HL-60 (cell line): ENCODE measurements around the gene PWWP2B.

Source experiments
- DNase-seq, 2 experiments: peaks; one replicate each; pipeline ENCODE4 v3.0.0-alpha.2; 2010 to 2020; ENCODE audit warnings: low read depth in 1 of 2, low spot score in 1 of 2
- H3K27ac ChIP-seq: fragments of 250-450 bp; sonication (Bioruptor Pico); replicated peaks from 2 replicates; pipeline ENCODE4 v1.5.1; 2020; ENCODE audit warnings: mild to moderate bottlenecking, moderate library complexity
- H3K27me3 ChIP-seq: fragments of 250-450 bp; sonication (Bioruptor Pico); 2 replicates; pipeline ENCODE4 v1.5.1; 2021; ENCODE audit warnings: mild to moderate bottlenecking, moderate library complexity; ENCODE audit not compliant: insufficient read depth, poor library complexity, severe bottlenecking
- H3K4me3 ChIP-seq: replicated peaks from 2 replicates; pipeline ENCODE4 v1.5.1; 2011; ENCODE audit warnings: mild to moderate bottlenecking, control low read depth, low read length; ENCODE audit not compliant: insufficient read depth
- CTCF ChIP-seq: IDR thresholded peaks from one replicate; pipeline ENCODE4 v1.5.1; 2011; ENCODE audit warnings: low read length, control low read depth, inconsistent platforms; ENCODE audit not compliant: insufficient read depth
- GABPA ChIP-seq: IDR thresholded peaks from 2 replicates; pipeline ENCODE4 v1.6.1; 2012; ENCODE audit warnings: low read depth
- POLR2AphosphoS5 ChIP-seq: IDR thresholded peaks from 2 replicates; pipeline ENCODE4 v1.6.1; 2012; ENCODE audit warnings: low read depth
- REST ChIP-seq: IDR thresholded peaks from 2 replicates; pipeline ENCODE4 v1.6.1; 2012; ENCODE audit warnings: low read depth; ENCODE audit not compliant: insufficient replicate concordance
- SPI1 ChIP-seq: IDR thresholded peaks from 2 replicates; pipeline ENCODE4 v1.6.1; 2012; ENCODE audit warnings: low read depth, mild to moderate bottlenecking, borderline replicate concordance

The PWWP2B gene

GRCh38 chr10:132430231-132430743 lies 33.3 kb downstream of the PWWP2B start:
- no peaks in the 10 kb centered on the region for H3K27me3 ChIP-seq
- no peak overlapping the region for H3K27ac ChIP-seq
- TF ChIP-seq SPI1 (no peak), CTCF (no peak), GABPA (no peak), REST (no peak), POLR2AphosphoS5 (no peak)
- DNase-seq, result no peak
- no peak overlapping the region for H3K4me3 ChIP-seq

GRCh38 chr10:132430861-132431271 lies 33.9 kb downstream of the PWWP2B start:
- Histone ChIP-seq H3K27me3 (no peaks in the 10 kb centered on the region), H3K27ac (no peak overlapping the region), H3K4me3 (no peak overlapping the region)
- no peak for DNase-seq
- TF ChIP-seq GABPA, result no peak
- no peak for TF ChIP-seq CTCF
- no peak for TF ChIP-seq SPI1
- no peak for TF ChIP-seq POLR2AphosphoS5
- TF ChIP-seq REST, result no peak

- no peaks in the 10 kb centered on the region for H3K27me3 ChIP-seq
- H3K4me3 ChIP-seq, result no peak overlapping the region
- TF ChIP-seq CTCF (no peak), POLR2AphosphoS5 (no peak), GABPA (no peak), REST (no peak), SPI1 (no peak)
- H3K27ac ChIP-seq, result no peak overlapping the region
- DNase-seq, result no peak
Measured at GRCh38 chr10:132431537-132432175, 34.7 kb downstream of the PWWP2B start.
